Mesothelial cell of epicardium (in vitro differentiated cells): Measurements from ENCODE around the gene EXTL1. TPM values are rescaled to one million over a fixed set of nuclear protein-coding genes. Genes with fewer than 3 reads are reported as not detected.
A peak's percentile ranks its signal among the peaks of the same experiment; 100 is the strongest.

Source experiments
- DNase-seq, 2 experiments: peaks; one replicate each; pipeline ENCODE4 v3.0.0; 2021; ENCODE audit warnings: low spot score in 2 of 2; ENCODE audit not compliant: unreplicated experiment in 2 of 2
- H3K27ac Mint-ChIP-seq: 2 replicates; pipeline ENCODE4 v1.8.0; 2021; ENCODE audit warnings: mixed read lengths
- H3K27me3 Mint-ChIP-seq: 2 replicates; pipeline ENCODE4 v1.8.0; 2021; ENCODE audit warnings: low read depth, mixed read lengths
- H3K36me3 Mint-ChIP-seq: 2 replicates; pipeline ENCODE4 v1.8.0; 2021; ENCODE audit warnings: mixed read lengths
- H3K4me1 Mint-ChIP-seq: 2 replicates; pipeline ENCODE4 v1.8.0; 2021; ENCODE audit warnings: mixed read lengths
- H3K4me3 Mint-ChIP-seq: 2 replicates; pipeline ENCODE4 v1.8.0; 2021; ENCODE audit warnings: mild to moderate bottlenecking, moderate library complexity, mixed read lengths
- H3K9me3 Mint-ChIP-seq: 2 replicates; pipeline ENCODE4 v1.8.0; 2021; ENCODE audit warnings: mixed read lengths
- CTCF ChIP-seq: fragments of 200-600 bp; sonication (generic); IDR thresholded peaks from one replicate; pipeline ENCODE4 v1.5.0; 2021; ENCODE audit warnings: antibody characterized with exemption; ENCODE audit not compliant: unreplicated experiment
- total RNA-seq: library from RNA; stranded (reverse); gene quantifications from 3 replicates; pipeline ENCODE4 v1.2.1, GENCODE V29; 2021

Gene EXTL1
- total RNA-seq, 1 donor from 2014 or later: 8.2 TPM

DNA sequence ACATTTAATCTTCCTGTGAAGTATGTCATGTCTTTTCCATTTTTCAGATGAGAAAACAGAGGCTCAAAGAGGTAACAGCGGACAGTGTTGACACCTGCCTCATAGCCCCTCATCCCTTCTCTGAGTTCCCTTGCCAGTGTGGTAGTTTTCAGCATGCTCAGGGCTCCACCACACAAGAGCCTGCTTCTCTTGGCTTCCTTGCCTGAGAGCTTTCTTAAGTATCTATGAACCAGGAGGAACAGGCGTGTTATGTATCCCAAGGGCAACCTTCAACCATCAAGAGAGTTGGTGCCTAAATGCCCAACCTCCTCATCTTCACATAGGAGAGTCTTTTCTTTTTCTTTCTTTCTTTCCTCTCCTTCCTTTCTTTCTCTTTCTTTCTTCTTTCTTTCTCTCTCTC, 17.8 kb upstream of the EXTL1 start:
- H3K36me3 Mint-ChIP-seq: no peaks in the 10 kb centered on the region
- peaks cover 3% of the 10 kb centered on the region for H3K27me3 Mint-ChIP-seq
- no peak overlapping the region for H3K27ac Mint-ChIP-seq
- no peaks in the 10 kb centered on the region for H3K9me3 Mint-ChIP-seq
- TF ChIP-seq CTCF: no peak
- peaks cover 2% of the 10 kb centered on the region for H3K4me1 Mint-ChIP-seq
- H3K4me3 Mint-ChIP-seq: no peak overlapping the region
- DNase-seq: no peak

GRCh38 chr1:26005434-26006105, 16.0 kb upstream of the EXTL1 start:
- Mint-ChIP-seq H3K36me3 (no peaks in the 10 kb centered on the region), H3K27me3 (peaks cover 3% of the 10 kb centered on the region), H3K4me1 (peaks cover 5% of the 10 kb centered on the region), H3K9me3 (no peaks in the 10 kb centered on the region), H3K27ac (no peak overlapping the region), H3K4me3 (no peak overlapping the region)
- TF ChIP-seq CTCF: no peak
- no peak for DNase-seq

DNA sequence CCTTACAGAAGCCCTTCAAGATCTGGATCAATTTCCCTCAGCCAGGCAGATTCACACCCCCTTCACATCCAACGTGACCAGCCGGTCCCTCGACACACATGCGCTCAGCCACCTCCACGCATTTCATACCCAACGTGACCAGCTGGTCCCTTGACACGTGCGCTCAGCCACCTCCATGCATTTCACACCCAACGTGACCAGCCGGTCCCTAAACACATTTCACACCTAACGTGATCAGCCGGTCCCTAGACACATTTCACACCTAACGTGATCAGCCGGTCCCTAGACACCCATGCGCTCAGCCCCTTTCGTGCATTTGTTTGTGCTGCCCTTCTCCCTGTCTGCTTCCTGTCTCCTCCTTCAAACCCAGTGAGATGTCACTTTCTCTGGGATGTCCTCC, 14.9 kb upstream of the EXTL1 start:
- Mint-ChIP-seq H3K4me3 (no peak overlapping the region), H3K4me1 (peaks cover 5% of the 10 kb centered on the region), H3K27me3 (peaks cover 8% of the 10 kb centered on the region), H3K9me3 (no peaks in the 10 kb centered on the region), H3K36me3 (no peaks in the 10 kb centered on the region), H3K27ac (no peak overlapping the region)
- no peak for DNase-seq
- TF ChIP-seq CTCF: no peak

DNA sequence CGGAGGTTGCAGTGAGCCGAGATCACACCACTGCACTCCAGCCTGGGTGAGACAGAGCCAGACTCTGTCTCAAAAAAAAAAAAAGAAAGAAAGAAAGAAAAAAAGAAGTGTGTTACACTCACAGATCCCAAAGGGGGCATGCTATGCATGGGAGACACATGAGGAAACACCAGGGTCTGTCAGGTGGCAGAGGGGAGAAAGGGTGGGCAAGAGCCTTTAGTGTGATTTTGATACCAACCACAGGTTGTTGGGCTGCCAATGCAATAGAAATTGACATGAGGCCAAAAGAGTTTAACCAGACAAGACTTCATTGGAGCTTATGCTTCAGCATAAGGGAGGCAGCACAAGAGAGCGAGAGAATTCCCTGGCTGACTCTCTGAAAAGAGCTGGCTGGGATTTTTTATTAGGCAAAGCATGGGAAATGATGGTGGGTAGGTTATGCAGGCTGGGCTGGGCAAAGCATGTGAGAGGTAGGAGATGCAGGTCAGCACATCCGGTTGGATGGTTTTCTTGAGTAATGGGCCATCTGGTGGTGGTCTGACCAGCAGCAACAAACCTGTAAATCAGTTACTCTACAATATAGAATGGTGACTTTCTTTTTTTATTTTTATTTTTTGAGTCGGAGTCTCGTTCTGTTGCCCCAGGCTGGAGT, 11.7 kb upstream of the EXTL1 start:
- Mint-ChIP-seq H3K4me1 (peaks cover 5% of the 10 kb centered on the region), H3K36me3 (no peaks in the 10 kb centered on the region), H3K27ac (no peak overlapping the region), H3K4me3 (no peak overlapping the region), H3K27me3 (peaks cover 5% of the 10 kb centered on the region), H3K9me3 (no peaks in the 10 kb centered on the region)
- peak; percentile 47 for TF ChIP-seq CTCF
- DNase-seq: no peak

- TF ChIP-seq CTCF: no peak
- no peak for DNase-seq
- Mint-ChIP-seq H3K27me3 (peaks cover 5% of the 10 kb centered on the region), H3K4me3 (no peak overlapping the region), H3K36me3 (no peaks in the 10 kb centered on the region), H3K27ac (no peak overlapping the region), H3K9me3 (no peaks in the 10 kb centered on the region), H3K4me1 (peaks cover 5% of the 10 kb centered on the region)
Observed at GRCh38 chr1:26010825-26011224, 10.8 kb upstream of the EXTL1 start.
